B cell (primary cell): ENCODE data around the gene CBR4.

Experiments
- CTCF ChIP-seq: fragments of 200-600 bp; IDR thresholded peaks from one replicate; pipeline ENCODE4 v1.8.0; 2022; ENCODE audit warnings: antibody characterized with exemption, mild to moderate bottlenecking
- EZH2 ChIP-seq: IDR thresholded peaks from 2 replicates; pipeline ENCODE4 v1.6.1; 2012; ENCODE audit warnings: borderline replicate concordance, low read depth, mild to moderate bottlenecking, moderate library complexity, low read length; ENCODE audit not compliant: insufficient read depth, poor library complexity, severe bottlenecking

DNA sequence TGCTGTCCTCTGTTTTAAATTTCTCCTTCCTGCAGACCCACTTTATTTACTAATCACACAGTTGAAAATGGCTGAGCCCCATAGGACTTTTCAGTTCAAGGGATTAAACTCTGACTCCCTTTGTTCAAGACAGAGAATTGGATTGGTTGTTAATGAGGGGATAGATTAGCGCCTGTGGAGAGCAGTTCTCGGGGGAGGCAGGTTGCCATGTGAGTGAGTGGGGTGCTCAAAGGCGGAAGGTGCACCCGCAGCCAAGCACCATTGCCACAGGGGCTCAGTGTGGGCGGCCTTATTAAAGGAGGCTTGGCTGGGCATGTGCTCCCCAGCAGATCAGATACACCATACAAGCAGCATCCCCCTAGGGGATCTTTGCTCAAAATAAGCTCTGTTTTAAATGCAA lies 7.9 kb upstream of the CBR4 start:
- no peak for TF ChIP-seq EZH2
- no peak for TF ChIP-seq CTCF
